ENCODE measurements around the gene PLEKHG3.

- no peak for TF ChIP-seq MAX (CRISPR knock-in tag; IDR thresholded peaks at IDR 0.05)
- no peak for TF ChIP-seq CTCF (IDR thresholded peaks at IDR 0.05)
- no peak for TF ChIP-seq NR2C2 (CRISPR knock-in tag; IDR thresholded peaks at IDR 0.05)
- no peak for TF ChIP-seq USF2 (CRISPR knock-in tag; IDR thresholded peaks at IDR 0.05)
- TF ChIP-seq CBFB (CRISPR knock-in tag; IDR thresholded peaks at IDR 0.05; ENCODE audit: low read depth) = no peak
- no peak for TF ChIP-seq CREB1 (CRISPR knock-in tag; IDR thresholded peaks at IDR 0.05)
- no peak for TF ChIP-seq SP1 (CRISPR knock-in tag; conservative IDR thresholded peaks at IDR 0.05)
- TF ChIP-seq ZNF281 (CRISPR knock-in tag; IDR thresholded peaks at IDR 0.05) = no peak
Measured at GRCh38 chr14:64717870-64718269, 13.6 kb downstream of the PLEKHG3 start.

Measured in WTC11 (cell line).